ENCODE results near the gene PI4KB. TPM values are rescaled to one million over a fixed set of nuclear protein-coding genes. Genes with fewer than 3 reads are reported as not detected.

Gene PI4KB
- total RNA-seq: 48.6 and 60.4 TPM in 2 replicates

GRCh38 chr1:151327223-151327902, at the start of gene PI4KB:
Gene PI4KB (minus strand): TSS chr1:151327416. CDS start chr1:151316481, 10,935 bp downstream.

GRCh38 chr1:151372058-151372934, 45.1 kb upstream of the PI4KB start, which contains the start of gene SELENBP1:
Gene SELENBP1 (minus strand): TSS chr1:151372705. CDS start chr1:151372641, 64 bp downstream.

GRCh38 chr1:151346769-151347522, 19.7 kb upstream of the PI4KB start, which contains the start of gene RFX5:
Gene RFX5 (minus strand): TSS chr1:151347252. CDS start chr1:151346320, 932 bp downstream.

GRCh38 chr1:151281969-151282882, 45.0 kb downstream of the PI4KB start, which contains the start of gene ZNF687:
Gene ZNF687 (plus strand): TSS chr1:151282299. CDS start chr1:151286292, 3,993 bp downstream.

GRCh38 chr1:151254217-151255213, 72.7 kb downstream of the PI4KB start, which contains the start of gene PSMD4:
Gene PSMD4 (plus strand): TSS chr1:151254734. CDS start chr1:151254783, 49 bp downstream.

Other genes starting within 250 kb of the PI4KB start
- gene SEMA6C, start 180.8 kb downstream of the PI4KB start, total RNA-seq: 1.7 and 5.5 TPM in 2 replicates
- gene TNFAIP8L2, start 170.8 kb downstream of the PI4KB start, total RNA-seq: not detected in 2 replicates
- gene LYSMD1, start 161.5 kb downstream of the PI4KB start, total RNA-seq: 6.2 and 11.7 TPM in 2 replicates
- 29.5 and 31.0 TPM in 2 replicates for gene SCNM1, start 161.3 kb downstream of the PI4KB start, total RNA-seq
- not detected in 2 replicates for gene TMOD4, start 151.4 kb downstream of the PI4KB start, total RNA-seq
- 42.7 and 52.9 TPM in 2 replicates for gene VPS72, start 137.2 kb downstream of the PI4KB start, total RNA-seq
- 42.2 and 43.2 TPM in 2 replicates for gene PIP5K1A, start 128.9 kb downstream of the PI4KB start, total RNA-seq
- 124 and 156 TPM in 2 replicates for gene PSMD4, start 72.7 kb downstream of the PI4KB start, total RNA-seq
- 17.6 and 29.0 TPM in 2 replicates for gene ZNF687, start 45.1 kb downstream of the PI4KB start, total RNA-seq
- gene RFX5, start 19.8 kb upstream of the PI4KB start, total RNA-seq: 22.2 and 25.4 TPM in 2 replicates
- gene SELENBP1, start 45.3 kb upstream of the PI4KB start, total RNA-seq: 27.0 and 118 TPM in 2 replicates
- 331 and 344 TPM in 2 replicates for gene PSMB4, start 72.2 kb upstream of the PI4KB start, total RNA-seq
- 16.3 and 29.4 TPM in 2 replicates for gene POGZ, start 132.1 kb upstream of the PI4KB start, total RNA-seq
- 0.52 TPM in 1 of 2 replicates, not detected in the other for gene CGN, start 184.0 kb upstream of the PI4KB start, total RNA-seq
- gene TUFT1, start 212.9 kb upstream of the PI4KB start, total RNA-seq: 2.3 and 6.2 TPM in 2 replicates

All from epithelial cell of alveolus of lung (primary cell).